Body of pancreas (tissue), 4 donors: ENCODE results near the gene MMP14.

ENCODE experiments used
- CTCF ChIP-seq, 7 experiments: fragments of 450-650 bp in 4 of 7; fragments of 200-600 bp in 3 of 7; sonication (generic) in 3 of 7; IDR thresholded peaks; one replicate each; pipeline ENCODE4 v1.5.1; 2016 to 2019; ENCODE audit warnings: antibody characterized with exemption in 7 of 7
- POLR2A ChIP-seq, 3 donors: fragments of 450-650 bp; IDR thresholded peaks; one replicate each; pipeline ENCODE4 v1.6.1; 2016; ENCODE audit warnings: antibody characterized with exemption in 3 of 3, mild to moderate bottlenecking in 2 of 3

DNA sequence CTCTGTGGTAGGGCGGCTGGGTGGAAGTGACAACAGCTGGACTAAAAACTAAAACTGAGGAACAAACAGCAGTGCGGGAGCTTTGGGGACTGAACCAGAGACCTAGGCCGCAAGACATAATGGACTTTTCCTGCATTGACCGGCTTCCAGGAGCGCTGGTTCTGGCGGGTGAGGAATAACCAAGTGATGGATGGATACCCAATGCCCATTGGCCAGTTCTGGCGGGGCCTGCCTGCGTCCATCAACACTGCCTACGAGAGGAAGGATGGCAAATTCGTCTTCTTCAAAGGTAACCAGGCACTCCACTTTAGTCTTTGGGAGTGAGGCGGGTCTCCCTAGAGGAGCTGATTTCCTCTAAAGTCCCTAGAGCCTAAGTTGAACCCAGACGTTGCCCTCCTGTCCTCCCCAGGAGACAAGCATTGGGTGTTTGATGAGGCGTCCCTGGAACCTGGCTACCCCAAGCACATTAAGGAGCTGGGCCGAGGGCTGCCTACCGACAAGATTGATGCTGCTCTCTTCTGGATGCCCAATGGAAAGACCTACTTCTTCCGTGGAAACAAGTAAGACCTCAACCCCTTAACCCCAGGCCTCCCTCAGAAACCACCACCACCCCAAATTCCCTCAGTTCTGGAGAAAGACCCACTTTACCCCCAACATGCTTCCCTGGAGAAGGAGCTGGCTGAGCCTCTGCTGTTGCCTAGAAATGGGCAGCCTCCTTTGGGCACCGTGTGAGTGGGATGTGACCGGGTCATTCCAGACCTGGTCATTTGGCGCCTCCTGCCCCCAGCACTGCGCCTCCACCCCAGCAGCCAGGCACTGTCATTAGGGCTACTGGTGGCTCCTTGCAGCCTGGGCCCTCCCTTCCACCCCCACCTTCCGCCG, 8.1 kb downstream of the MMP14 start:
- TF ChIP-seq CTCF (IDR thresholded peaks at IDR 0.05) (no peak), POLR2A (IDR thresholded peaks at IDR 0.05) (no peak)
